Skeletal muscle satellite cell (primary cell): ENCODE data around the gene SRD5A2.
"Not testable (repeated sequence)": the region's sequence is repeated elsewhere in the genome, so short reads cannot be mapped to it uniquely, and the experiment has no call there.

Experiments
- H3K27me3 ChIP-seq: 2 replicates; pipeline ENCODE4 v1.7.0; 2013; ENCODE audit warnings: low read length; ENCODE audit not compliant: control insufficient read depth, insufficient read depth
- H3K36me3 ChIP-seq: 2 replicates; pipeline ENCODE4 v1.7.0; 2013; ENCODE audit warnings: mild to moderate bottlenecking, control low read depth, low read length; ENCODE audit not compliant: insufficient read depth
- H3K4me1 ChIP-seq: 2 replicates; pipeline ENCODE4 v1.7.0; 2013; ENCODE audit warnings: low read length; ENCODE audit not compliant: control insufficient read depth, insufficient read depth
- H3K4me2 ChIP-seq: 2 replicates; pipeline ENCODE4 v1.7.0; 2013; ENCODE audit warnings: mild to moderate bottlenecking, low read length
- H3K4me3 ChIP-seq: 2 replicates; pipeline ENCODE4 v1.7.0; 2013; ENCODE audit warnings: low read length
- H3K9ac ChIP-seq: 2 replicates; pipeline ENCODE4 v1.7.0; 2013; ENCODE audit warnings: mild to moderate bottlenecking, low read depth, low read length, moderate library complexity
- H3K9me3 ChIP-seq: replicated peaks from 2 replicates; pipeline ENCODE4 v1.7.0; 2013; ENCODE audit warnings: mild to moderate bottlenecking, control low read depth, low read length

SRD5A2 gene

GRCh38 chr2:31511376-31511775, 69.4 kb downstream of the SRD5A2 start:
- Histone ChIP-seq H3K27me3 (peaks cover 3% of the 10 kb centered on the region), H3K4me1 (peaks cover 3% of the 10 kb centered on the region), H3K9me3 (no peaks in the 10 kb centered on the region), H3K4me3 (no peak overlapping the region), H3K4me2 (no peak overlapping the region), H3K9ac (no peak overlapping the region), H3K36me3 (no peaks in the 10 kb centered on the region)

DNA sequence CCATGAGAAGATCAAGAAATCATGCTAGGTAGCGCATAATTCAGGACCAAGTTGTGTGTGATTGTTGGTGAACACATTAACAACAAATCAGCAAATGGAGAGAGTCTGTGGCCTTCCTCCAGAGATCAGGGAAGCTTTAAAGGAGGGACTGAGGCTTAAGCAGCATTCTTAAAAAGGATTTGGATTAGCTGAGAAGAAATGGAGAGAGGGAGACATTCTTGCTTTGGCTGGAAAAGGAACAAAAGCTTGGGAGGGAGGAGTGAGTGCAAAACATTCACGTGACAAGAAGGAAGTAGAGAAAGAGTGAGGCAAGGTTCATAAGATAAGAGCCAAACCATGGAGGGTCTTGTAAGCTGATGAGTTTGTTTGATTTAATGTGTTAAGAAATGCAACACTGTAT, 75.6 kb downstream of the SRD5A2 start:
- H3K4me2 ChIP-seq, result no peak overlapping the region
- no peak overlapping the region for H3K4me3 ChIP-seq
- no peaks in the 10 kb centered on the region for H3K27me3 ChIP-seq
- H3K4me1 ChIP-seq, result no peaks in the 10 kb centered on the region
- no peaks in the 10 kb centered on the region for H3K36me3 ChIP-seq
- H3K9me3 ChIP-seq, result no peaks in the 10 kb centered on the region
- H3K9ac ChIP-seq, result no peak overlapping the region

- Histone ChIP-seq H3K4me2 (no peak overlapping the region), H3K27me3 (no peaks in the 10 kb centered on the region), H3K36me3 (no peaks in the 10 kb centered on the region), H3K4me3 (no peak overlapping the region), H3K9ac (no peak overlapping the region), H3K4me1 (no peaks in the 10 kb centered on the region), H3K9me3 (no peaks in the 10 kb centered on the region)
Observed at GRCh38 chr2:31504311-31504710, 76.4 kb downstream of the SRD5A2 start.

- H3K4me3 ChIP-seq, H3K9ac ChIP-seq, H3K4me2 ChIP-seq, H3K36me3 ChIP-seq, H3K4me1 ChIP-seq, H3K27me3 ChIP-seq, H3K9me3 ChIP-seq: not testable (repeated sequence)
Observed at GRCh38 chr2:31496451-31496874, 84.3 kb downstream of the SRD5A2 start.

GRCh38 chr2:31489339-31489738, 91.4 kb downstream of the SRD5A2 start:
- not testable (repeated sequence) for H3K4me1 ChIP-seq, H3K4me2 ChIP-seq, H3K4me3 ChIP-seq, H3K9me3 ChIP-seq, H3K9ac ChIP-seq, H3K36me3 ChIP-seq, H3K27me3 ChIP-seq

DNA sequence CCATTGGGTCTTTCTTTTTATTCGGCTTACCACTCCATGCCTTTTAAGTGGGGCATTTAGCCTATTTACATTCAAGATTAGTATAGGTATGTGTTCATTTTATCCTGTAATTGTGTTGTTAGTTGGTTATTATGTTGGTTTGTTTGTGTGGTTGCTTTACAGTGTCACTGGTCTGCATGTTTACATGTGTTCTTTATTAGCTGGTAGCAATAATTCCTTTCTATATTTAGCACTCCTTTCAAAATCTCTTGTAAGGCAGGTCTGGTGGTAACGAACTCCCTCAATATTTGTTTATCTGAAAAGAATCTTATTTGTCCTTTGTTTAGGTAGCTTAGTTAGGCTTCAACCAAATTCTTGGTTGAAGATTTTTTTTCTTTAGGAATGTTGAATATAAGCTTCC, 97.5 kb downstream of the SRD5A2 start:
- Histone ChIP-seq H3K36me3 (no peaks in the 10 kb centered on the region), H3K4me3 (no peak overlapping the region), H3K9ac (no peak overlapping the region), H3K9me3 (no peaks in the 10 kb centered on the region), H3K27me3 (no peaks in the 10 kb centered on the region), H3K4me2 (no peak overlapping the region), H3K4me1 (no peaks in the 10 kb centered on the region)

DNA sequence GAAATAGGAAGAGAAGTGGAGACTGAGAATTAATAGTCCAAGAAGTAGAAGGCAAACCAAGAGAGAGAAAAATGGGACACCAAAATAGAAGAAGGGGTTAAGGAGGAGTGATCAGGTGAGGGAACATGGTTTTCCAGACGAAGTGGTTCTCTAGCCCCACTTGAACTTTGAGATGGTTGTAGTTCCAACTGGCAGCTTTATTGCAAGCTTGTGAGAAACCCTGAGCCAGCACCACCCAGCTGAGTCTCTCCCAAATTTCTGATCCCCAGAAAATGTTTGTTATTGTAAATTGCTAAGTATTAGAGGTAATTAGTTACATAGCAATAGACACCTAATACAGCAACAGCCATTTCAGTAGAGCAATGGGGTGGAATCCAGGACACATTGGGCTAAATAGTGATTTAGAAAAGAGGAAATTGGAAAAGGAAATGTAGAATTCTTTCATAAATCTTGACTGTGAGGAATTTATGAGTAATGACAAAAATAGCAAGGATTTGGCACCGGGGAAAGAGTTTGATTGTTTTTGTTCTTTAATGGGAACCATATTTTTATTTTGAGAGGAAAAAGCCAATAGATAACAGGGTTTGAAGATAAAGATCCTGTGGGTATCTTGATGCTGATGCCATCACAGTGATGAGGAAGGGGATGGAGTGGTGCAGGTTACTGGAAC, 104.1 kb downstream of the SRD5A2 start:
- no peaks in the 10 kb centered on the region for H3K36me3 ChIP-seq
- H3K4me3 ChIP-seq, result peak overlapping the region; percentile 6
- H3K4me2 ChIP-seq, result peak overlapping the region; percentile 51
- no peaks in the 10 kb centered on the region for H3K27me3 ChIP-seq
- no peaks in the 10 kb centered on the region for H3K9me3 ChIP-seq
- H3K4me1 ChIP-seq, result peaks cover 30% of the 10 kb centered on the region
- peak overlapping the region; percentile 34 for H3K9ac ChIP-seq

DNA sequence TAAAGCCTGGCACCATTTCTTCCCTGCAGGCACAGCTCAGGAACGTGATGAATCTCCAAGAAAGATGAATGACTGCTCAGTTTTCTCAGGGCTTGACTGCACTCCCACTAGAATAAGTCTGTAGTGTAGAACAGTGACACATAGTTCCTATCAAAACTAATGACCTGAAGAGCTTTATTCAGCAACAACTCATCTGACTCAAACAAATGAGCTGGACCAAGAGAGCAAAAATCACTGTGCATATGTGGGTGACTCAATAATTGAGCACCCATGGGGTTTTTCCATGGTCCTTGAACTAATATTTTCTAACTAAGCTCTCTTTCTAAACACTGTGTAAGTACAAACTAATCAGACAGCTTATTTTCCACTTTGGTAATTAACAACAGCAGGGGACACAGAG, 105.0 kb downstream of the SRD5A2 start:
- H3K4me1 ChIP-seq, result peaks cover 30% of the 10 kb centered on the region
- H3K9ac ChIP-seq, result peak overlapping the region; percentile 34
- H3K4me2 ChIP-seq, result peak overlapping the region; percentile 51
- H3K27me3 ChIP-seq, result no peaks in the 10 kb centered on the region
- H3K36me3 ChIP-seq, result no peaks in the 10 kb centered on the region
- no peaks in the 10 kb centered on the region for H3K9me3 ChIP-seq
- H3K4me3 ChIP-seq, result peak overlapping the region; percentile 6

DNA sequence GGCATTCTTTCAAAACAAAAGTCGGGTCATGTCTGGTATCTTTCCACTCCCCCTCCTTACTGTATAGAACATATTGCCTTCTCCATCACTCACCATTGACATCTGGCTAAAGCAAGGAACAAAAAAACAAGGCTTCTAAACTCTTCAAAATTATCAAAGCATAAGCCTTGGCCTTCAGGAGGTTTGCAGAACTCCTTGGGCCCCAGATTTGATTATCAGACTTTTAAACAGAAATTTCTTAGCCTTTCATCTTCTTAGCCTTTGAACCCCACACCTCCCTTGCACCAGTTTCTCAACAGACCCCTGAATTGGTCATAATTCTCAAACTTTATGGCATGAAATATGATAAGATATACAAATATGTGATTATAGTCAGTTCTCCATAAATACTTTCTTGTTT, 106.4 kb downstream of the SRD5A2 start:
- no peak overlapping the region for H3K9ac ChIP-seq
- no peaks in the 10 kb centered on the region for H3K36me3 ChIP-seq
- H3K4me2 ChIP-seq, result no peak overlapping the region
- no peak overlapping the region for H3K4me3 ChIP-seq
- peaks cover 30% of the 10 kb centered on the region for H3K4me1 ChIP-seq
- no peaks in the 10 kb centered on the region for H3K27me3 ChIP-seq
- H3K9me3 ChIP-seq, result no peaks in the 10 kb centered on the region
